Thoracic aorta (tissue), 2 donors: ENCODE data around the gene TCP11. TPM values are rescaled to one million over a fixed set of nuclear protein-coding genes. Genes with fewer than 3 reads are reported as not detected.
"Not testable (repeated sequence)": the region's sequence is repeated elsewhere in the genome, so short reads cannot be mapped to it uniquely, and the experiment has no call there.

Experiments
- ATAC-seq: fragments of 150-250 bp; one replicate; pipeline ENCODE4 v1.8.0; 2017; ENCODE audit warnings: low read depth; ENCODE audit not compliant: insufficient number of reproducible peaks, low FRiP score
- DNase-seq: peaks from one replicate; pipeline ENCODE4 v3.0.0-alpha.2; 2020; ENCODE audit warnings: low spot score
- H3K27ac ChIP-seq, 2 donors: fragments of 200-600 bp; sonication (generic); 1 replicate in 1 of 2; 2 replicates in 1 of 2; pipeline ENCODE4 v1.5.1; 2016; ENCODE audit warnings: mild to moderate bottlenecking in 2 of 2, moderate library complexity in 2 of 2
- H3K27me3 ChIP-seq: fragments of 200-600 bp; sonication (generic); replicated peaks from 2 replicates; pipeline ENCODE4 v1.6.0; 2016; ENCODE audit warnings: mild to moderate bottlenecking; ENCODE audit not compliant: insufficient read depth
- H3K36me3 ChIP-seq: fragments of 200-600 bp; sonication (generic); one replicate; pipeline ENCODE4 v1.5.1; 2016
- H3K4me1 ChIP-seq, 2 donors: fragments of 200-600 bp; sonication (generic); 1 replicate in 1 of 2; 2 replicates in 1 of 2; pipeline versions ENCODE4 v1.5.1 to v1.6.0; 2016; ENCODE audit warnings: low read depth in 2 of 2, mild to moderate bottlenecking in 1 of 2; ENCODE audit not compliant: control insufficient read depth in 1 of 2
- H3K4me3 ChIP-seq: fragments of 200-600 bp; sonication (generic); 2 replicates; pipeline ENCODE4 v1.5.1; 2016; ENCODE audit warnings: mild to moderate bottlenecking
- H3K9me3 ChIP-seq: fragments of 200-600 bp; sonication (generic); 2 replicates; pipeline ENCODE4 v1.5.1; 2016
- CTCF ChIP-seq: fragments of 200-600 bp; sonication (generic); IDR thresholded peaks from one replicate; pipeline ENCODE4 v1.5.1; 2019; ENCODE audit warnings: antibody characterized with exemption
- total RNA-seq, 2 donors: library from RNA; depleted of rRNA; stranded (reverse); fragments of >200 nt; gene quantifications; one replicate each; pipeline versions ENCODE4 v1.1.0 to v1.2.3, GENCODE V29; 2016

TCP11 gene
- total RNA-seq, 2 donors from 2014 or later, result not detected

- H3K9me3 ChIP-seq, result no peaks in the 10 kb centered on the region
- no peaks in the 10 kb centered on the region for H3K27me3 ChIP-seq
- H3K27ac ChIP-seq, result no peak overlapping the region
- H3K4me3 ChIP-seq, result no peak overlapping the region
- TF ChIP-seq CTCF, result no peak
- peaks cover 0 to 30% of the 10 kb centered on the region in 2 donors for H3K4me1 ChIP-seq
- ATAC-seq (no peak), DNase-seq (no peak)
- H3K36me3 ChIP-seq, result no peaks in the 10 kb centered on the region
Observed at GRCh38 chr6:35142588-35143569, 1.7 kb upstream of the TCP11 start.

- H3K27ac ChIP-seq, result no peak overlapping the region
- no peak for TF ChIP-seq CTCF
- H3K4me1 ChIP-seq, result peaks cover 0 to 14% of the 10 kb centered on the region in 2 donors
- peak overlapping the region; percentile 50 for H3K4me3 ChIP-seq
- DNase-seq, result no peak
- no peaks in the 10 kb centered on the region for H3K36me3 ChIP-seq
- H3K27me3 ChIP-seq, result no peaks in the 10 kb centered on the region
- ATAC-seq, result no peak
- H3K9me3 ChIP-seq, result no peaks in the 10 kb centered on the region
Observed at GRCh38 chr6:35140639-35141006, 516 bp downstream of the TCP11 start.

GRCh38 chr6:35139924-35140638 lies 1.1 kb downstream of the TCP11 start:
- DNase-seq (no peak), ATAC-seq (no peak)

GRCh38 chr6:35139470-35139869 lies 1.7 kb downstream of the TCP11 start:
- Histone ChIP-seq H3K4me3 (no peak overlapping the region), H3K4me1 (peaks cover 0 to 14% of the 10 kb centered on the region in 2 donors), H3K36me3 (no peaks in the 10 kb centered on the region), H3K9me3 (no peaks in the 10 kb centered on the region), H3K27me3 (no peaks in the 10 kb centered on the region), H3K27ac (no peak overlapping the region)
- TF ChIP-seq CTCF, result no peak
- DNase-seq, result no peak
- no peak for ATAC-seq

More at GRCh38 chr6:35139924-35140638, 1.1 kb downstream of the TCP11 start:
- H3K4me1 ChIP-seq, result peaks cover 0 to 14% of the 10 kb centered on the region in 2 donors
- H3K9me3 ChIP-seq, result no peaks in the 10 kb centered on the region
- H3K4me3 ChIP-seq, result no peak overlapping the region
- no peak overlapping the region for H3K27ac ChIP-seq
- H3K36me3 ChIP-seq, result no peaks in the 10 kb centered on the region
- peak; percentile 83 for TF ChIP-seq CTCF
- no peaks in the 10 kb centered on the region for H3K27me3 ChIP-seq

- H3K4me3 ChIP-seq, H3K36me3 ChIP-seq, ATAC-seq, DNase-seq, H3K27me3 ChIP-seq, H3K9me3 ChIP-seq, H3K27ac ChIP-seq: not testable (repeated sequence)
- H3K4me1 ChIP-seq, result peaks cover 0 to 14% of the 10 kb centered on the region in 2 donors
Observed at GRCh38 chr6:35138191-35138590, 2.9 kb downstream of the TCP11 start.
